ENCODE results near the gene TRPC4AP.

TRPC4AP gene

DNA sequence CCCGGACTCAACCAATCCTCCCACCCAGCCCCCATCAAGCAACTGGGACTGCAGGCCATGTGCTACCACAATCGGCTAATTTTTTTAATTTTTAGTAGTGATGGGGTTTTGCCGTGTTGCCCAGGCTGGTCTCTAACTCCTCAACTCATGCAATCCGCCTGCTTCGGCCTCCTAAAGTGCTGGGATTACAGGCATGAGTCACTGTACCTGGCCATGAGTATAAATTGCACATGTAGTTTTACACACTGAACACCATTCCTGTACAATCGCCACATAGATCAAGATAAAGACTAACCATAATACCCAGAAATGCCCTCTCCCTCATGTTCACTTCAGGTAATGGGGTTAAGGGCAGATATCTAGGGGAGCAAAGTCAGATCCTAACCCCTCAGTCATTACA lies 26.4 kb downstream of the TRPC4AP start:
- no peaks in the 10 kb centered on the region; the same call in 1 of the 2 replicates for H3K36me3 ChIP-seq (ENCODE audit: insufficient read depth)
- H3K27me3 ChIP-seq (ENCODE audit: insufficient read depth, low read depth): no peaks in the 10 kb centered on the region
- no peak overlapping the region for H3K9ac ChIP-seq
- peaks cover 9% of the 10 kb centered on the region for H3K4me1 ChIP-seq (ENCODE audit: low read depth, poor library complexity, severe bottlenecking)
- H2AFZ ChIP-seq (ENCODE audit: low read depth): no peak overlapping the region
- H3K79me2 ChIP-seq (ENCODE audit: insufficient read depth, low read depth): peaks cover 23% of the 10 kb centered on the region; the same call in 1 of the 2 replicates
- H3K4me3 ChIP-seq (IDR thresholded peaks at IDR 0.05; ENCODE audit: insufficient read depth, low read depth, low read length): no peak overlapping the region
- H3K4me2 ChIP-seq: no peak overlapping the region
- no peak overlapping the region for H3K27ac ChIP-seq
- TF ChIP-seq, protein P1, sequence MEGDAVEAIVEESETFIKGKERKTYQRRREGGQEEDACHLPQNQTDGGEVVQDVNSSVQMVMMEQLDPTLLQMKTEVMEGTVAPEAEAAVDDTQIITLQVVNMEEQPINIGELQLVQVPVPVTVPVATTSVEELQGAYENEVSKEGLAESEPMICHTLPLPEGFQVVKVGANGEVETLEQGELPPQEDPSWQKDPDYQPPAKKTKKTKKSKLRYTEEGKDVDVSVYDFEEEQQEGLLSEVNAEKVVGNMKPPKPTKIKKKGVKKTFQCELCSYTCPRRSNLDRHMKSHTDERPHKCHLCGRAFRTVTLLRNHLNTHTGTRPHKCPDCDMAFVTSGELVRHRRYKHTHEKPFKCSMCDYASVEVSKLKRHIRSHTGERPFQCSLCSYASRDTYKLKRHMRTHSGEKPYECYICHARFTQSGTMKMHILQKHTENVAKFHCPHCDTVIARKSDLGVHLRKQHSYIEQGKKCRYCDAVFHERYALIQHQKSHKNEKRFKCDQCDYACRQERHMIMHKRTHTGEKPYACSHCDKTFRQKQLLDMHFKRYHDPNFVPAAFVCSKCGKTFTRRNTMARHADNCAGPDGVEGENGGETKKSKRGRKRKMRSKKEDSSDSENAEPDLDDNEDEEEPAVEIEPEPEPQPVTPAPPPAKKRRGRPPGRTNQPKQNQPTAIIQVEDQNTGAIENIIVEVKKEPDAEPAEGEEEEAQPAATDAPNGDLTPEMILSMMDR (conservative IDR thresholded peaks at IDR 0.05; ENCODE audit: low read depth, low read length): no peak
- no peaks in the 10 kb centered on the region for H4K20me1 ChIP-seq (ENCODE audit: insufficient read depth)

DNA sequence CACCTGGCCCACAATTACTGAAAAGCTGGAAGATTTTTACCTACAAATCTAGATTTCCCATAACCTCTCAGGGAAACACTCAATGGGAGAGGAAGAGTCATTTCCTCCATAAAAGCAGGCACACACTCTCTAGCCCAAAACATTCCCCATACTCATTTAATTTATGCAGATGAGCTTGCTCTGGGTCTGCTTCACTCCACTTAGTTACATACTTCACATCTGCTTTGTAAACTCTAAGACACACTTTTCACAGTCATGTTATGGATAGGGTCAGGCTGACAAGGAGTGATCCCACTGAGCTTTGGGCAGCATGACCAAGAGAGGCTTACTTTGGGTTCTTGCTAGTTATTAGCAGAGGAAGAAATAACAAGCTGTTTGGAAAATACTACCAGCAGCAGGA lies 27.4 kb downstream of the TRPC4AP start:
- no peak overlapping the region for H3K4me2 ChIP-seq
- H2AFZ ChIP-seq (ENCODE audit: low read depth): no peak overlapping the region
- H3K27me3 ChIP-seq (ENCODE audit: insufficient read depth, low read depth): no peaks in the 10 kb centered on the region
- H3K36me3 ChIP-seq (ENCODE audit: insufficient read depth): no peaks in the 10 kb centered on the region; the same call in 1 of the 2 replicates
- H3K27ac ChIP-seq: no peak overlapping the region
- TF ChIP-seq, protein P1 (conservative IDR thresholded peaks at IDR 0.05; ENCODE audit: low read depth, low read length): no peak
- peaks cover 32% of the 10 kb centered on the region; the same call in 1 of the 2 replicates for H3K79me2 ChIP-seq (ENCODE audit: insufficient read depth, low read depth)
- no peak overlapping the region for H3K4me3 ChIP-seq (IDR thresholded peaks at IDR 0.05; ENCODE audit: insufficient read depth, low read depth, low read length)
- no peaks in the 10 kb centered on the region for H4K20me1 ChIP-seq (ENCODE audit: insufficient read depth)
- peaks cover 9% of the 10 kb centered on the region for H3K4me1 ChIP-seq (ENCODE audit: low read depth, poor library complexity, severe bottlenecking)
- H3K9ac ChIP-seq: no peak overlapping the region

DNA sequence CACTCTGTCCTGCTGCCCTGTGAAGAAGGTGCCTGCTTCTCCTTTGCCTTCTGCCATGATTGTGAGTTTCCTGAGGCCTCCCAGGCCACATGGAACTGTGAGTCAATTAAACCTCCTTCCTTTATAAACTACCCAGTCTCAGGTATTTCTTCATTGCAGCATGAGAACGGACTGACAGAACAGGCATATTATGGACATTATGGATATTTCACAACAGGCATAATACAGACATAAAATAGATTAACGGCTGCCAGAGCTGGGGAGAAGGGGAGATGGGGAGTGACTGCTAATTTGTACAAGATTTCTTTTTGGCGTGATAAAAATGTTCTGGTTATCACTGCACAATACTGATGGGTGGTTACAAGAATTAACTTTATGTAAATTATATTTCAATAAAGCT lies 29.4 kb downstream of the TRPC4AP start:
- Histone ChIP-seq H3K4me3 (IDR thresholded peaks at IDR 0.05; ENCODE audit: insufficient read depth, low read depth, low read length) (no peak overlapping the region), H3K9ac (no peak overlapping the region), H3K36me3 (ENCODE audit: insufficient read depth) (no peaks in the 10 kb centered on the region; the same call in 1 of the 2 replicates), H3K4me2 (no peak overlapping the region), H3K4me1 (ENCODE audit: low read depth, poor library complexity, severe bottlenecking) (peaks cover 19% of the 10 kb centered on the region), H3K79me2 (ENCODE audit: insufficient read depth, low read depth) (peaks cover 41% of the 10 kb centered on the region; the same call in 1 of the 2 replicates), H3K27ac (no peak overlapping the region), H3K27me3 (ENCODE audit: insufficient read depth, low read depth) (no peaks in the 10 kb centered on the region), H4K20me1 (ENCODE audit: insufficient read depth) (0 out of 2 replicates have a peak, but pooled peaks cover 2% of the 10 kb centered on the region), H2AFZ (ENCODE audit: low read depth) (no peak overlapping the region)
- TF ChIP-seq, protein P1 (conservative IDR thresholded peaks at IDR 0.05; ENCODE audit: low read depth, low read length): no peak

DNA sequence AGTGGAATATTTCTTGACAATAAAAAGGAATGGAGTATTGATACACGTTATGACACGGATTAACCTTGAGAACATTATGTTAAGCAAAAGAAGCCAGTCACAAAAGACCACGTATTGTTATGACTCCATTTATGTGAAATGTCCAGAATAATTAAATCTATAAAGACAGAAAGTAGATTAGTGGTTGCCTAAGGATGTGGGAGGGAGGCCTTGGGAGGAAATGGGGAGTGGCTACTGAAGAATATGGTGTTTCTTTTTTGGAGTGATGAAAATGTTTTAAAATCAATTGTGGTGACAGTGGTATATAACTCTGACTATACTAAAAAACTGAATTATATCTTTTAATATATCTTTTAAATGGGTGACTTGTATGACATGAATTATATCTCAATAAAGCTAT lies 30.1 kb downstream of the TRPC4AP start:
- no peaks in the 10 kb centered on the region for H3K36me3 ChIP-seq (ENCODE audit: insufficient read depth)

More for the DNA sequence above, 30.1 kb downstream of the TRPC4AP start:
- H3K4me3 ChIP-seq (IDR thresholded peaks at IDR 0.05; ENCODE audit: insufficient read depth, low read depth, low read length): no peak overlapping the region
- TF ChIP-seq, protein P1 (conservative IDR thresholded peaks at IDR 0.05; ENCODE audit: low read depth, low read length): no peak
- H3K4me1 ChIP-seq (ENCODE audit: low read depth, poor library complexity, severe bottlenecking): peaks cover 15% of the 10 kb centered on the region
- no peak overlapping the region for H3K27ac ChIP-seq
- H2AFZ ChIP-seq (ENCODE audit: low read depth): no peak overlapping the region
- H3K27me3 ChIP-seq (ENCODE audit: insufficient read depth, low read depth): no peaks in the 10 kb centered on the region
- H3K79me2 ChIP-seq (ENCODE audit: insufficient read depth, low read depth): peaks cover 48% of the 10 kb centered on the region; the same call in 1 of the 2 replicates
- H3K4me2 ChIP-seq: no peak overlapping the region
- no peak overlapping the region for H3K9ac ChIP-seq
- peaks cover 5% of the 10 kb centered on the region; the same call in 1 of the 2 replicates for H4K20me1 ChIP-seq (ENCODE audit: insufficient read depth)

All from KMS-11 (cell line).